ENCODE measurements around the gene ALKBH4. TPM values are rescaled to one million over a fixed set of nuclear protein-coding genes. Genes with fewer than 3 reads are reported as not detected.
"Not testable (repeated sequence)": the region's sequence is repeated elsewhere in the genome, so short reads cannot be mapped to it uniquely, and the experiment has no call there.

ALKBH4 gene
- total and polyA plus RNA-seq, 2 of the 8 experiments (the other 6 are each of a cell fraction or from before 2014, with no cell fraction given), result 10.2 to 16.6 TPM

- WGBS, 2 experiments (ENCODE audit: extremely low coverage in 1 of 2, insufficient coverage in 1 of 2, insufficient read length in 1 of 2, insufficient replicate concordance in 2 of 2, low coverage in 1 of 2, low lambda C conversion rate in 2 of 2, missing lambda C conversion rate in 1 of 2), result 96% methylated on average over 7 of the region's 16 CpGs; no CpG with 5 or more reads in 1 of the 2 experiments
- FAIRE-seq; H4K91ac ChIP-seq (replicated peaks; ENCODE audit: insufficient read length, low read length); H3K4ac ChIP-seq (replicated peaks; ENCODE audit: insufficient read length, low read depth, low read length); H2BK20ac ChIP-seq (ENCODE audit: low read length); H3K79me1 ChIP-seq (ENCODE audit: low read depth, low read length); CTCF ChIA-PET (ENCODE audit: partially characterized antibody); H3K23me2 ChIP-seq (ENCODE audit: low read depth, low read length); H3K9me3 ChIP-seq (ENCODE audit: insufficient read depth in 2 of 2, low read depth in 1 of 2, low read length in 1 of 2); H2BK5ac ChIP-seq (ENCODE audit: low read depth, low read length); H3K23ac ChIP-seq (ENCODE audit: insufficient read length); H3K18ac ChIP-seq (ENCODE audit: extremely low read depth, low read length); H2BK120ac ChIP-seq (replicated peaks; ENCODE audit: low read depth, low read length); H3K56ac ChIP-seq (replicated peaks; ENCODE audit: insufficient read length, low read depth, low read length); H4K8ac ChIP-seq (ENCODE audit: extremely low read depth, insufficient read depth, low read length); H2BK12ac ChIP-seq (ENCODE audit: low read depth, low read length); DNase-seq (ENCODE audit: low read depth in 1 of 2, low spot score in 2 of 2); H4K20me1 ChIP-seq (replicated peaks in 1 of 2; ENCODE audit: control insufficient read depth in 1 of 2, insufficient read depth in 2 of 2, low read length in 2 of 2); H3K27me3 ChIP-seq (replicated peaks in 1 of 4; ENCODE audit: control insufficient read depth in 3 of 4, extremely low read depth in 1 of 4, insufficient read depth in 3 of 4, low read length in 3 of 4); H4K5ac ChIP-seq (ENCODE audit: insufficient read length, low read depth, low read length); H3K9ac ChIP-seq (replicated peaks in 1 of 4; ENCODE audit: extremely low read depth in 1 of 4, low read depth in 3 of 4, low read length in 3 of 4); H2AFZ ChIP-seq (ENCODE audit: low read length); H3K4me2 ChIP-seq (ENCODE audit: insufficient read depth in 1 of 2, low read depth in 2 of 2, low read length in 2 of 2); H2BK15ac ChIP-seq (ENCODE audit: low read length); H3K14ac ChIP-seq (ENCODE audit: insufficient read length); H3K27ac ChIP-seq (ENCODE audit: low read depth, low read length); POLR2A ChIA-PET (ENCODE audit: partially characterized antibody); H3K36me3 ChIP-seq (ENCODE audit: control insufficient read depth in 2 of 4, insufficient read depth in 4 of 4, low read length in 3 of 4); H3K4me3 ChIP-seq (ENCODE audit: extremely low read depth in 1 of 4, insufficient read depth in 2 of 4, low read depth in 3 of 4, low read length in 4 of 4); H3K79me2 ChIP-seq (ENCODE audit: control insufficient read depth in 1 of 2, insufficient read depth in 2 of 2, low read length in 2 of 2); H2AK5ac ChIP-seq (ENCODE audit: low read depth, low read length); H3K4me1 ChIP-seq (replicated peaks in 1 of 4; ENCODE audit: control insufficient read depth in 3 of 4, insufficient read depth in 4 of 4, low read length in 3 of 4): not testable (repeated sequence)
Measured at GRCh38 chr7:102498321-102498720, 33.7 kb upstream of the ALKBH4 start.

GRCh38 chr7:102497308-102497707 lies 32.6 kb upstream of the ALKBH4 start:
- H2BK15ac ChIP-seq (ENCODE audit: low read length); FAIRE-seq; H4K8ac ChIP-seq (ENCODE audit: extremely low read depth, insufficient read depth, low read length); H3K27me3 ChIP-seq (replicated peaks in 1 of 4; ENCODE audit: control insufficient read depth in 3 of 4, extremely low read depth in 1 of 4, insufficient read depth in 3 of 4, low read length in 3 of 4); H3K79me1 ChIP-seq (ENCODE audit: low read depth, low read length); H2BK120ac ChIP-seq (replicated peaks; ENCODE audit: low read depth, low read length); H4K91ac ChIP-seq (replicated peaks; ENCODE audit: insufficient read length, low read length); CTCF ChIA-PET (ENCODE audit: partially characterized antibody); H3K23me2 ChIP-seq (ENCODE audit: low read depth, low read length); H3K4me3 ChIP-seq (ENCODE audit: extremely low read depth in 1 of 4, insufficient read depth in 2 of 4, low read depth in 3 of 4, low read length in 4 of 4); H4K5ac ChIP-seq (ENCODE audit: insufficient read length, low read depth, low read length); H3K36me3 ChIP-seq (ENCODE audit: control insufficient read depth in 2 of 4, insufficient read depth in 4 of 4, low read length in 3 of 4); H2BK5ac ChIP-seq (ENCODE audit: low read depth, low read length); H3K14ac ChIP-seq (ENCODE audit: insufficient read length); H2BK20ac ChIP-seq (ENCODE audit: low read length); H3K9me3 ChIP-seq (ENCODE audit: insufficient read depth in 2 of 2, low read depth in 1 of 2, low read length in 1 of 2); H3K4ac ChIP-seq (replicated peaks; ENCODE audit: insufficient read length, low read depth, low read length); POLR2A ChIA-PET (ENCODE audit: partially characterized antibody); H3K23ac ChIP-seq (ENCODE audit: insufficient read length); H2BK12ac ChIP-seq (ENCODE audit: low read depth, low read length); H3K4me1 ChIP-seq (replicated peaks in 1 of 4; ENCODE audit: control insufficient read depth in 3 of 4, insufficient read depth in 4 of 4, low read length in 3 of 4); H3K27ac ChIP-seq (ENCODE audit: low read depth, low read length); H3K56ac ChIP-seq (replicated peaks; ENCODE audit: insufficient read length, low read depth, low read length); H2AK5ac ChIP-seq (ENCODE audit: low read depth, low read length); H3K18ac ChIP-seq (ENCODE audit: extremely low read depth, low read length); H3K4me2 ChIP-seq (ENCODE audit: insufficient read depth in 1 of 2, low read depth in 2 of 2, low read length in 2 of 2); H3K9ac ChIP-seq (replicated peaks in 1 of 4; ENCODE audit: extremely low read depth in 1 of 4, low read depth in 3 of 4, low read length in 3 of 4); H2AFZ ChIP-seq (ENCODE audit: low read length); H4K20me1 ChIP-seq (replicated peaks in 1 of 2; ENCODE audit: control insufficient read depth in 1 of 2, insufficient read depth in 2 of 2, low read length in 2 of 2); H3K79me2 ChIP-seq (ENCODE audit: control insufficient read depth in 1 of 2, insufficient read depth in 2 of 2, low read length in 2 of 2): not testable (repeated sequence)
- 81% methylated on average over 1 of the region's 5 CpGs; no CpG with 5 or more reads in 1 of the 2 experiments for WGBS, 2 experiments (ENCODE audit: extremely low coverage in 1 of 2, insufficient coverage in 1 of 2, insufficient read length in 1 of 2, insufficient replicate concordance in 2 of 2, low coverage in 1 of 2, low lambda C conversion rate in 2 of 2, missing lambda C conversion rate in 1 of 2)
- DNase-seq (ENCODE audit: low read depth in 1 of 2, low spot score in 2 of 2), result peak in 1 of 2 experiments; percentile 45
